Suprapubic skin (tissue), 4 donors: ENCODE measurements around the gene BICC1.

Experiments used
- CTCF ChIP-seq, 2 donors: fragments of 200-600 bp in 1 of 2; fragments of 450-650 bp in 1 of 2; sonication (generic) in 1 of 2; IDR thresholded peaks; one replicate each; pipeline ENCODE4 v1.5.1; 2016 to 2019; ENCODE audit warnings: antibody characterized with exemption in 2 of 2, mild to moderate bottlenecking in 1 of 2, moderate library complexity in 1 of 2
- EP300 ChIP-seq: sonication (generic); formaldehyde crosslinking; IDR thresholded peaks from one replicate; pipeline ENCODE4 v1.6.1; 2017; ENCODE audit warnings: antibody characterized with exemption
- POLR2A ChIP-seq, 2 donors: fragments of 450-650 bp; IDR thresholded peaks; one replicate each; pipeline ENCODE4 v1.6.1; 2017; ENCODE audit warnings: antibody characterized with exemption in 2 of 2, mild to moderate bottlenecking in 2 of 2, moderate library complexity in 2 of 2
- POLR2AphosphoS5 ChIP-seq, 3 donors: sonication (generic); formaldehyde crosslinking; IDR thresholded peaks; one replicate each; pipeline ENCODE4 v1.6.1; 2017; ENCODE audit warnings: antibody characterized with exemption in 3 of 3

- TF ChIP-seq CTCF (IDR thresholded peaks at IDR 0.05) (no peak), EP300 (no peak), POLR2A (IDR thresholded peaks at IDR 0.05) (no peak), POLR2AphosphoS5 (IDR thresholded peaks at IDR 0.05) (no peak)
Observed at GRCh38 chr10:58700591-58700990, 187.9 kb downstream of the BICC1 start.
